Mesodermal cell (in vitro differentiated cells): Measurements from ENCODE around the gene ANXA5.
"Not testable (repeated sequence)": the region's sequence is repeated elsewhere in the genome, so short reads cannot be mapped to it uniquely, and the experiment has no call there.

Experiments used
- H3K27ac ChIP-seq: 2 replicates; pipeline ENCODE4 v1.7.0; 2013; ENCODE audit warnings: mild to moderate bottlenecking, low read depth, low read length, moderate library complexity; ENCODE audit not compliant: severe bottlenecking
- H3K36me3 ChIP-seq: 2 replicates; pipeline ENCODE4 v1.7.1; 2013; ENCODE audit warnings: mild to moderate bottlenecking, low read length, moderate library complexity; ENCODE audit not compliant: control insufficient read depth, insufficient read depth
- H3K4me1 ChIP-seq: one replicate; pipeline ENCODE4 v1.7.1; 2013; ENCODE audit warnings: mild to moderate bottlenecking, low read length; ENCODE audit not compliant: insufficient read depth, control insufficient read depth, poor library complexity, severe bottlenecking
- H3K4me3 ChIP-seq: 2 replicates; pipeline ENCODE4 v1.7.0; 2013; ENCODE audit warnings: low read length, control low read depth, mild to moderate bottlenecking; ENCODE audit not compliant: insufficient read depth, poor library complexity, severe bottlenecking; ENCODE audit errors: extremely low read depth
- H3K9me3 ChIP-seq: 2 replicates; pipeline ENCODE4 v1.7.1; 2013; ENCODE audit warnings: mild to moderate bottlenecking, low read length, moderate library complexity; ENCODE audit not compliant: control insufficient read depth
- WGBS, 2 experiments: methylation state at CpG; one replicate each; pipeline ENCODE4 v1.1.5; 2013; ENCODE audit warnings: missing lambda C conversion rate in 2 of 2; ENCODE audit not compliant: insufficient coverage in 2 of 2; 5-methylcytosine and 5-hydroxymethylcytosine counted together

The ANXA5 gene

DNA sequence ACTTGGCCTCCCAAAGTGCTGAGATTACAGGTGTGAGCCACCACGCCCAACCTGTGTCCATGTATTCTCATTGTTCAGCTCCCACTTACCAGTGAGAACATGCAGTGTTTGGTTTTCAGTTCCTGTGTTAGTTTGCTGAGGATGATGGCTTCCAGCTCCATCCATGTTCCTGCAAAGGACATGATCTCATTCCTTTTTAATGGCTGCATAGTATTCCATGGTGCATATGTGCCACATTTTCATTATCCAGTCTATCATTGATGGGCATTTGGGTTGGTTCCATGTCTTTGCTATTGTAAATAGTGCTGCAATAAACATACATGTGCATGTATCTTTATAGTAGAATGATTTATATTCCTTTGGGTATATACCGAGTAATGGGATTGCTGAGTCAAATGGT, 33.0 kb upstream of the ANXA5 start:
- not testable (repeated sequence) for H3K27ac ChIP-seq, H3K4me1 ChIP-seq, H3K4me3 ChIP-seq, H3K9me3 ChIP-seq, H3K36me3 ChIP-seq
- WGBS, 2 experiments = 100% methylated on average over 1 of the region's 2 CpGs; no CpG with 5 or more reads in 1 of the 2 experiments

GRCh38 chr4:121728798-121729226, 32.0 kb upstream of the ANXA5 start:
- Histone ChIP-seq H3K27ac (no peak overlapping the region), H3K9me3 (no peaks in the 10 kb centered on the region), H3K4me3 (no peak overlapping the region), H3K36me3 (no peaks in the 10 kb centered on the region), H3K4me1 (peaks cover 4% of the 10 kb centered on the region)
- WGBS, 2 experiments = no CpG with 5 or more reads among the region's 3 CpGs

- Histone ChIP-seq H3K27ac (no peak overlapping the region), H3K4me1 (peaks cover 4% of the 10 kb centered on the region), H3K4me3 (no peak overlapping the region), H3K36me3 (no peaks in the 10 kb centered on the region), H3K9me3 (no peaks in the 10 kb centered on the region)
- 94% methylated on average over 3 of the region's 4 CpGs; no CpG with 5 or more reads in 1 of the 2 experiments for WGBS, 2 experiments
Observed at GRCh38 chr4:121728066-121728465, 31.3 kb upstream of the ANXA5 start.

GRCh38 chr4:121726642-121727268, 30.0 kb upstream of the ANXA5 start:
- H3K36me3 ChIP-seq = no peaks in the 10 kb centered on the region
- 6% methylated on average over 2 of the region's 3 CpGs; no CpG with 5 or more reads in 1 of the 2 experiments for WGBS, 2 experiments
- no peak overlapping the region for H3K27ac ChIP-seq
- H3K9me3 ChIP-seq = no peaks in the 10 kb centered on the region
- H3K4me3 ChIP-seq = no peak overlapping the region
- peaks cover 4% of the 10 kb centered on the region for H3K4me1 ChIP-seq

GRCh38 chr4:121724671-121725070, 27.9 kb upstream of the ANXA5 start:
- WGBS, 2 experiments = 100% methylated on average over 1 of the region's 1 CpG
- no peak overlapping the region for H3K27ac ChIP-seq
- no peak overlapping the region for H3K4me3 ChIP-seq
- no peaks in the 10 kb centered on the region for H3K36me3 ChIP-seq
- peaks cover 7% of the 10 kb centered on the region for H3K4me1 ChIP-seq
- H3K9me3 ChIP-seq = no peaks in the 10 kb centered on the region

GRCh38 chr4:121721700-121722099, 24.9 kb upstream of the ANXA5 start:
- Histone ChIP-seq H3K27ac (no peak overlapping the region), H3K9me3 (no peaks in the 10 kb centered on the region), H3K4me3 (no peak overlapping the region), H3K36me3 (no peaks in the 10 kb centered on the region), H3K4me1 (peaks cover 7% of the 10 kb centered on the region)
- no CpG with 5 or more reads among the region's 1 CpG for whole genome bisulfite sequencing, 2 experiments

DNA sequence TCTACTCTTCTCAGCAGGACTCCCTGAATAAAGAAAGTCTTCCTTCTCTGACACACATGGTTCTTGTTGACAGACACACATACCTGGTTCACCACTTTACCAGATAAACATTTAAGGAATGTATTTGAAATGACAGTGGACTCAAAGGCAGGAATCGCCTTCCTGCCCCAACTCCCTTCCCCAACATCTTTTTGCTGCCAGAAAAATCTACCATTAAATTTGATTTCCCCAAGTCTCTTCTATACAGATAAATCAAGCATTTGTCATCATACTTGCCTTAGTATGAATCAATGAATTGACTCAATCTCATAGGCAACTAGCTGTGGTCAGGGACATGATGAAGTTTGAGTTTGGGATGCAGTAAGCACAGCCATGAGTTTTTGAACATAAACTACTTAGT, 23.3 kb upstream of the ANXA5 start:
- H3K27ac ChIP-seq = no peak overlapping the region
- 83% methylated on average over 1 of the region's 1 CpG; no CpG with 5 or more reads in 1 of the 2 experiments for WGBS, 2 experiments
- H3K4me1 ChIP-seq = peaks cover 3% of the 10 kb centered on the region
- no peaks in the 10 kb centered on the region for H3K9me3 ChIP-seq
- H3K4me3 ChIP-seq = no peak overlapping the region
- H3K36me3 ChIP-seq = no peaks in the 10 kb centered on the region

- Histone ChIP-seq H3K36me3 (no peaks in the 10 kb centered on the region), H3K27ac (no peak overlapping the region), H3K4me1 (peaks cover 3% of the 10 kb centered on the region), H3K4me3 (no peak overlapping the region), H3K9me3 (no peaks in the 10 kb centered on the region)
- 79 to 87% methylated on average over 2 of the region's 4 CpGs for WGBS, 2 experiments
Observed at GRCh38 chr4:121717680-121718237, 21.0 kb upstream of the ANXA5 start.

GRCh38 chr4:121714548-121714947, 17.8 kb upstream of the ANXA5 start:
- Histone ChIP-seq H3K27ac (no peak overlapping the region), H3K36me3 (no peaks in the 10 kb centered on the region), H3K4me3 (no peak overlapping the region), H3K4me1 (peaks cover 13% of the 10 kb centered on the region), H3K9me3 (no peaks in the 10 kb centered on the region)
- 86 to 100% methylated on average over 1 to 3 of the region's 4 CpGs for WGBS, 2 experiments

DNA sequence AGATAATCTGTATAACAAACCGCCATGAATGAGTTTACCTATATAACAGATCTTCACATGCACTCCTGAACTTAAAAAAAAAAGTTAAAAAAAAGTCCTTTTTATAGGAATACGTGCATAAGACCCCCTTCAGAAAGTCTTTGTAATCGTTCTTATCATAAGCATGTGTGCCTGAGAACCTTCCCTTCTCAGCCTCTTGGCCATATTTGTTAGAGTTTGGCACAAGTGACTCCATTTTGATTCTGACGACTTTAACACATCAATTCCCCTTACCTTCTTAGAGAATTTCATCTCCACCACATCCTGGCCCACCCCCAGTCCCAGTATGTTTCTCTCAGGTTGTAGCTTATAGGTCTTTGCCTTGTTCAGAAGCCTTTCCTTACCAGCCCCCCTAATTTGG, 16.0 kb upstream of the ANXA5 start:
- H3K36me3 ChIP-seq = no peaks in the 10 kb centered on the region
- no peak overlapping the region for H3K27ac ChIP-seq
- WGBS, 2 experiments = 80 to 100% methylated on average over 2 to 4 of the region's 4 CpGs
- no peak overlapping the region for H3K4me3 ChIP-seq
- no peaks in the 10 kb centered on the region for H3K9me3 ChIP-seq
- peaks cover 13% of the 10 kb centered on the region for H3K4me1 ChIP-seq

GRCh38 chr4:121712001-121712651, 15.3 kb upstream of the ANXA5 start:
- H3K9me3 ChIP-seq = no peaks in the 10 kb centered on the region
- peak overlapping the region; percentile 92 for H3K27ac ChIP-seq
- H3K4me1 ChIP-seq = peaks cover 13% of the 10 kb centered on the region
- peak overlapping the region; percentile 14 for H3K4me3 ChIP-seq
- 47 to 63% methylated on average over 5 to 6 of the region's 7 CpGs for WGBS, 2 experiments
- no peaks in the 10 kb centered on the region for H3K36me3 ChIP-seq
